Left cardiac atrium (tissue), 4 donors: ENCODE results near the gene CHST12. TPM values are rescaled to one million over a fixed set of nuclear protein-coding genes. Genes with fewer than 3 reads are reported as not detected.
A peak's percentile ranks its signal among the peaks of the same experiment; 100 is the strongest.

Experiments
- ATAC-seq, 2 donors: fragments of 200-7000 bp; cut with Tn5 transposase; one replicate each; pipeline ENCODE4 v1.9.1; 2020; ENCODE audit warnings: mild to moderate bottlenecking in 2 of 2, moderate library complexity in 2 of 2
- DNase-seq: peaks from one replicate; pipeline ENCODE4 v3.0.0-alpha.2; 2020
- intact Hi-C, 2 donors: fragments of 100-400 bp; cut with DNase I; formaldehyde crosslinking; loops; one replicate each; pipeline versions ENCODE4 v1.14.1 to v1.15.1; 2022 to 2023
- total RNA-seq, 2 donors: library from RNA; stranded (reverse); fragmentation: NEBNext Ultra II Directional; extraction: Animal tissue kit (Norgen Biotek cat#: 25700); gene quantifications; one replicate each; pipeline ENCODE4 v1.2.1, GENCODE V29; 2021
- donor health status: DM: no; HTN: yes; CAD: no.
- donor health status: DM: no; HTN: yes; CAD: no; lungs with severe emphysema.
- donor health status: DM: yes; HTN: yes; CAD: no.
- donor health status: Dilated cardiomyopathy.

CHST12 gene
- total RNA-seq, 2 donors from 2014 or later: 18.4 to 19.8 TPM

- DNase-seq (no peak), ATAC-seq (no peak)
- intact Hi-C loops: no loop called here
These were observed 18.5 kb downstream of the CHST12 start for GRCh38 chr7:2421943-2422310.

- ATAC-seq: no peak
- intact Hi-C loops: no loop called here
- no peak for DNase-seq
These were observed 22.3 kb downstream of the CHST12 start for GRCh38 chr7:2425749-2426148.

GRCh38 chr7:2431260-2431867 is 28.0 kb downstream of the CHST12 start:
- ATAC-seq: no peak
- intact Hi-C loops: no loop called here
- no peak for DNase-seq

- ATAC-seq (no peak), DNase-seq (no peak)
- intact Hi-C loops: no loop called here
These were observed 29.7 kb downstream of the CHST12 start for GRCh38 chr7:2432910-2433712.

GRCh38 chr7:2433713-2434550 is 30.5 kb downstream of the CHST12 start:
- ATAC-seq: no peak
- no peak for DNase-seq
- intact Hi-C loops: no loop called here

- DNase-seq: no peak
- intact Hi-C loops: no loop called here
- peak; percentile 30 to 67 for ATAC-seq
These were observed 31.7 kb downstream of the CHST12 start for GRCh38 chr7:2435146-2435545.

GRCh38 chr7:2436341-2437104 is 33.1 kb downstream of the CHST12 start:
- ATAC-seq: no peak
- no peak for DNase-seq
- intact Hi-C loops: no loop called here

- ATAC-seq: no peak
These were observed 33.7 kb downstream of the CHST12 start for GRCh38 chr7:2437136-2437535.

GRCh38 chr7:2437537-2438148 is 34.2 kb downstream of the CHST12 start:
- no peak for ATAC-seq
- intact Hi-C loops: no loop called here
- no peak for DNase-seq

More at GRCh38 chr7:2437136-2437535, 33.7 kb downstream of the CHST12 start:
- intact Hi-C loops: no loop called here
- DNase-seq: no peak

- DNase-seq (peak; percentile 64), ATAC-seq (peak; percentile 36 to 71)
- intact Hi-C loops: no loop called here
These were observed 34.8 kb downstream of the CHST12 start for GRCh38 chr7:2438186-2438585.

- ATAC-seq (no peak), DNase-seq (no peak)
- intact Hi-C loops: no loop called here
These were observed 35.4 kb downstream of the CHST12 start for GRCh38 chr7:2438775-2439174.

GRCh38 chr7:2440608-2441245 is 37.3 kb downstream of the CHST12 start:
- no peak for ATAC-seq
- no peak for DNase-seq
- intact Hi-C loops: loop anchor here in 1 of 2 donors (10.0 kb wide), 1 partner anchor 244 kb away; the partner anchor contains the start of gene AMZ1

- intact Hi-C loops: loop anchor here in 1 of 2 donors (10.0 kb wide), 1 partner anchor 243 kb away; the partner anchor contains the start of gene AMZ1
- ATAC-seq: no peak
- no peak for DNase-seq
These were observed 38.1 kb downstream of the CHST12 start for GRCh38 chr7:2441430-2442058.

GRCh38 chr7:2443491-2443890 is 40.1 kb downstream of the CHST12 start:
- intact Hi-C loops: loop anchor here in 1 of 2 donors (10.0 kb wide), 1 partner anchor 241 kb away; the partner anchor contains the start of gene AMZ1
- ATAC-seq: no peak

GRCh38 chr7:2444476-2444875 is 41.1 kb downstream of the CHST12 start:
- DNase-seq (peak; percentile 59), ATAC-seq (peak; percentile 21 to 83)
- intact Hi-C loops: loop anchor here in 1 of 2 donors (10.0 kb wide), 1 partner anchor 240 kb away; the partner anchor contains the start of gene AMZ1

More at GRCh38 chr7:2443491-2443890, 40.1 kb downstream of the CHST12 start:
- no peak for DNase-seq

- no peak for DNase-seq
- intact Hi-C loops: loop anchor here in 1 of 2 donors (10.0 kb wide), 1 partner anchor 240 kb away; the partner anchor contains the start of gene AMZ1
- peak; percentile 47 to 54 for ATAC-seq
These were observed 41.6 kb downstream of the CHST12 start for GRCh38 chr7:2445047-2445446.

- intact Hi-C loops: loop anchor here in 1 of 2 donors (10.0 kb wide), 1 partner anchor 239 kb away; the partner anchor contains the start of gene AMZ1
- ATAC-seq: peak in 1 of 2 donors; percentile 43
- peak; percentile 56 for DNase-seq
These were observed 42.6 kb downstream of the CHST12 start for GRCh38 chr7:2445898-2446555.
